CD4-positive, alpha-beta T cell treated with Interferon alpha-2 for 1 hour (primary cell): ENCODE data around the gene TBC1D21.
A peak's percentile ranks its signal among the peaks of the same experiment; 100 is the strongest.

Experiments used
- DNase-seq, 2 donors: peaks; one replicate each; pipeline ENCODE4 v3.0.0-alpha.2; 2020 to 2022

Gene TBC1D21

GRCh38 chr15:73891328-73892315, 18.3 kb downstream of the TBC1D21 start:
- no peak for DNase-seq

DNA sequence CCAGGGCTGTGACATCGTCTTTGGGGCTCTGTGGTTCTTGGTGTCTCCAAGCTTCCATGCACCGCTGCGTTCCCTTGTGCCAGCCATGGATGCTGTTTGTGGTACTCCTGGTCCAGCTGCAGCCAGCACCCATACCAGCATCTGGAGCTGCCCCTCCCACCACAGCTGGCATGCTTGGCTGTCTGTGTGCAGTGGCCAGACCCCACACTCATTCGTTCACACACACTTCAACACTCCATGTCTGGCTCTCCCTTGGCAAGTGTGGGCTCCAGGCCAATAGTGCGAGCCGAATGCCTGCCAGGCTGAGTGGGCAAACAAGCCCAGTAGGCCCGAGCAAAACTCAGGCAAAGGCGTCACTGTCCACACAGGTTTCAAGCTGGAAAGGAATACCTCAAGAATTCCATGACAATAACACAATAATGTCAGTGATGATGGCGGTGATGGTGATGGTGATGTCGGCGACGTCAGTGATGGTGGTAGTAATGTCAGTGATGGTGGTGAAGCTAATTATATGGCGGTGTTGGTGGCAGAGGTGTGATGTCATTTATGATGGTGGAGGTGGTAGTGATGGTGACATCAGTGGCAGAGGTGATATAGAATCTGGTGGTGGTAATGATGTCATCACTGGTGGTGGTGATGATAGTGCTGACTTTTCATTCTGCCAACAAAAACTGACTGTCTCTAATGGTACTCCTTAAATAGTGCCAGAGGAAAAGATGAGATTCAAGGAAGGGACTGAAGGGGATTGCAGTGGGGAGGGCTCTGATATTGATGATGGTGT, 19.3 kb downstream of the TBC1D21 start:
- DNase-seq = no peak

DNA sequence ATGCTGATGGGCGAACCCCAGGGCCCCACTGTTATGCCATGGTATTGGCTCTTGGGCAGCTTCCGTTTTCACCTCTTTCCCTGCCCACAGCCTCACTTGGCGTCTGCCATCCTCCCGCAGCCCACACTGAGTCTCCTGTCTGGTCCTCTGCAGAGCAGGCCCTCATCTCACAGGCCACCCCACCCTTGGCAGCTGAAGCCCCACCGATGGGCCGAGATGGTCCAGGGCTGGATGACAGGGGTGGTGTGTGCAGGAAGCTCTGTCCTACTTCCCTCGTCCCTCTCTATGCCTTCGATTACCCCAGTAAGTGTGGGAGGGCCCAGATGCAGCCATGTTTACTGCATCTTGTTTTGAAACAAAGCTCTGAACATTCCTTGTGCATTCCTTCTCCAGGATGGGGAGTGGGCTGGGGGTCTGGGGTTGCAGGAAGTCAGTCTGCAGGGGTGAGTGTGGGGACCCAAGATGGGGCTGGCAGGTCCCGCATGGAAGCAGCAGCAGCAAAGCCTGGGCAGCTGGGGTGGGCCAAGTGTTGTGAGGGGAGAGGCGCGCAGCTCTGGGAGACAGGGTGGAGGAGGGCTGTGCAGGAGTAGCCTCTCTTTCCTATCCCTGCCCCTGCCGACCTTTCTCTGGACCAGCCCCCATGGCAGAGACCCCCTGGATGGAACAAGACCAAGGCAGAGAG, 20.9 kb downstream of the TBC1D21 start:
- no peak for DNase-seq

DNA sequence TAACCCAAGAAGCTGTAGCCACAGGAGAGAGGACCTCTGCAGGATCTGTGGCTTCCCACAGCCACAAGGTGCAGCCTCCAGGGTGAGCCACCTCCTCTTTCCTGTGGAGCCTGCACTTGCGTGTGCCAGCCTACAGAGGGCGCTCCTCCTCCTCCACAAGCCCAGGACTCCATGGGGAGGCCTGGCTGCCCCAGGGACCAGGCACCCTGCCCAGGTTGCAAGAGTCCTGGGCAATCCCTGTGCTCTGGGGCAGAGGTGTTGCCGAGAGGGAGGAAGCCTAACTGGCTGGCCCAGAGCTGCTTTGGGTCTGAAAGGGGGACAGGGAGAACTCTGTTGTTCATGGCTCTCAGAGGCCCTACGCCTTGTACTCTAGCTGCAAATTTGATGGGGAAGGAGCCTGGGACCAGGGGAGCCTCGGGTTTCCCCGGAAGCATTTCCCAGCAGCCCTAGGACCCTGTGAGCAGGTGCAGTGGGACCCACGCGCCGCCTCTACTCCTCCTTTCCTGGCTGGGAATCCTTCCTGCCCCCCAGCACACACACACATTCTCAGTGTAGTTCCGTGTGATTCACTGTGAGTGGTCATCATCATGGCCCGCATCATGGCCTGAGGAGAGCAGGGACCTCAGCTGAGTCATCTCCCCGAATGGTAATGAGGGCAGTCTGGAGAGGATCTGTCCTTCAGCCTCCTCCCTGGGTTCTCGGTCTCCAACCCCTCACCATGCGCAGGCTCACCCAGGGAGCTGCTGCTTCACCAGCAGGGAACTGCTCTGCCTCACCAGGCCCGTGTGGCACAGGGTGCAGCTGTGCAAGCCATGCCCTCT, 24.3 kb downstream of the TBC1D21 start:
- DNase-seq = peak; percentile 44 to 73

DNA sequence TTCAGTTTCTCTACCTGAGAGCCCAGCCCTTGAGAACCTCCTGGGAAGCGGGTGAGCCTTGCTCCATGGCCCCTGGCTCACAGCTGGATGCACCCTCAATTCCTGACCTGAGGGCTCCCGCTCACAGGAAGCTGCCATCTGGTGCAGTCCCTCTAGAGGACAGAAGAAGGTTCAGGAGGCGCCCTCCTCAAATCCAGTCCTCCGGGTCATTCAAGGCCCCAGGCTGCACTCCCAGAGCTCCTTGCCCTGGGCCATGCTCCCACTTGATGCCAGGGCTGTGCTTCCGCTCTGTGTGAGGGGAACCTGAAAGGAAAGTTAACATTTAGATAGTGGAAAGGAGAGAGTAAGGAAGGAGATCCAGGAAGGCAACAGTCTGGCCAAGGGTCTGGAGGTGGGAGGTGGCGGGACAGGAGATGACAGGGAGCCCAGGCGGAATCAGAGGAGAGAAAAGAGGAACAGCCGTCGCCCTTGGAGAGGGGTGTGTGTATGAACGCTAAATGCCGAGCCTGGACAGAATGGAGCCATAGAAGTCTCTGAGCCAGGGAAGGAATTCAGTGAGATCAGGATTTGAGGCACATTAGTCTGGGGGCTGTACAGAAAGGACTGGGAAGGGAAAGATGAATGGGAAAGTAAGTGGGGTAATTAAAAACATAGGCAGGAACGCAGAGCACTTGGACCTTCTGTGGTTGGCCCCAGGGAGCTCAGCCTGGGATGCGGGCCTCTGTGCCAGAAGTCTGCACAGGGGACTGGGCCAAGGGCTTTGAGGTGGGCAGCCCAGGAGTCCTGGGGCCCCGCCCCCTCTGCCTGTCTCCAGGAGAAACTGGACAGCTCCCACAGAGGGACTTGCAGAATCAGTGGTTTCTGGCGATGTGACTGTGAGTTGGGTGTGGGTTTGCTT, 26.1 kb downstream of the TBC1D21 start:
- DNase-seq = no peak

DNA sequence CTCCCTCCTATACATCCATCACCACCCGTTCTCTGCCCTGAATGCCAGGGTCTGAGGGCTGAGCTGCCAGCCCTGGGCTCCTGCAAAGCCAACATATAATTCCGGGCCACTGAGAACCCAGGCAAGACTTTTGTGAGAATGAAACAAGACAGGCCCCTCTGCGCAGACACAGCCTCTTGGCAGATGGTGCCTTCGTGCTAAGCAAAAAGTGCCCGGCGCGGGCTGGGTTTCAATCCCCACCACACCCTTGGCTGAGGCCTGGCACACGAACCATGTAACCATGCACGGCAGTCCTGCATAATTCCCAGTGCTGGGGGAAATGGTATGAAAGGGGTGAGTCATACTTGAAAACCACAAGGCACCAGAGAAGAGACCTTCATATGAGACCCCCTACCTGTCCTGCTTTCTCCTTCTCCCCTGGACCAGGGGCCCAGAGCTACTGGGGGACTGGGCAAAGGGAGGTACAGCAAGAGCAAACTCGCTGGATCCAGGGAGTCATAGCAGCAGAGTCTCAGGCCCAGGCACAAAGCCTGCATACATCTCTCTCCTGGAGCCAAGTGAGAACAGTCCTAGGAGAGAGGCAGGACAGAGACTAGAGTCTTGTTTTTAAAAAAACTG, 26.8 kb downstream of the TBC1D21 start:
- DNase-seq = no peak

- DNase-seq = no peak
Observed at GRCh38 chr15:73901126-73901810, 27.9 kb downstream of the TBC1D21 start.

- no peak for DNase-seq
Observed at GRCh38 chr15:73902121-73903020, 29.0 kb downstream of the TBC1D21 start.

DNA sequence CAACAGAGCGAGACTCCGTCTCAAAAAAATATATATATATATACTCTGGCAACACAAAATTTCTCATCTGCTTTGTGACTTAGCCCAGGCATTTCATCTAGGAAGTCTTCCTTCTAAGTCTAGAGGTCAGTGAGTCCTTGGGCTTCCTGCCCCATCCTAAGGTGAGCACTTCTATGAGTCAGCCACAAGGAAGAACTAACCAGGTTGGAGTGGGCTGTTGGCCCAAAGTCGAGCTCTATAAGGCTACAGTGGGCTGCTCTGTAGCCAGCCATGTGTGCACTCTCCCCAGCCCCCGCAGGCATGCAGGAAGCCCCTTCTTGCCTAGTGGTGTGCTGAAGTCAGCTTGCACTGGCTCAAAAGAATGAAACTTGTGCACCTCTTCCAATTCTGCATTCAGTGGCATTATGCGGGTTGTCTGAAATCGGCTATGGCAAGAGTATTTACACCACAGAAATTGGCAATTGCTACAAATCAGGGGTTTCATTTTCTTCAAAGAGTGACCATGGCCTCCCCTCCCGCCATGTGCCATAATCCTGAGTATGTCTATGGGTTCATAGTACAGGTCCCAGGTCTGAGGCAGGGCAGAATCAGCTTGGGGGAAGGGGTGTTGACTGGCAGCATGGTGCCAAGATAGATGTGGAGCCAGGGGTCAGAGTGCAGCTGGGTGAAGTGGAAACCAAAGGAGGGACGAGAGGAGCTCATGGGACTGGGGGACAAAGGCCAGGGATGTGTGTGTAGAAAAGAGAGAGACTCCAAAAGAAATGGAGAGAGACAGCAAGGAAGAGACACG, 30.9 kb downstream of the TBC1D21 start:
- no peak for DNase-seq

DNA sequence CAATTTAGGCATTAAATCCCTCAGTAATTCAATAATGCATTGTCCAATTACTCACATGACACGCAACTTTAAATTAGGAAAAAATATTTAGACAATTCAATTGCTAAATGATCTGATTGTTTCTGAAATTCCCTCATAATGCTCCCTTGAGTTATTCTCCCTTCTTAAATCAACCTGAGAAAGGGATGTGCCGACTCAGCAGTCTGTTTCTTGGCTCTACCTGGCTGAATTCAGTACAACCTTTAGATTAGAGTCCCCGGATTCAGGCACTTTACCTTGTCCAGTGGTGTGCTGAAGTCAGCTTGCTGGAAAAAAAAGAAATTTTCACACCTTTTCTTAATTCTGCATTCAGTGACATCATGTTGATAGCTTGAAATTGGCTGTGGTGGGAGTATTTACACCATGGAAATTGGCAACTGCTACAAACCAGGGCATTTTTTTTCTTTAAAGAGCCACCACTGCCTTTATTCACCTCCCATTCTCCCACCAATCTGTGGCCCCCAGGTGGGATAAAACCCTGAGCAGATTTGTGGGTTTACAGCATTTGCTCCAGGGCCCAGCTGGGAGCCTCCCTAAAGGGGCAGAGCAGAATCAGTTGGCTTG, 32.0 kb downstream of the TBC1D21 start:
- no peak for DNase-seq

GRCh38 chr15:73906346-73907034, 33.1 kb downstream of the TBC1D21 start:
- DNase-seq = no peak

DNA sequence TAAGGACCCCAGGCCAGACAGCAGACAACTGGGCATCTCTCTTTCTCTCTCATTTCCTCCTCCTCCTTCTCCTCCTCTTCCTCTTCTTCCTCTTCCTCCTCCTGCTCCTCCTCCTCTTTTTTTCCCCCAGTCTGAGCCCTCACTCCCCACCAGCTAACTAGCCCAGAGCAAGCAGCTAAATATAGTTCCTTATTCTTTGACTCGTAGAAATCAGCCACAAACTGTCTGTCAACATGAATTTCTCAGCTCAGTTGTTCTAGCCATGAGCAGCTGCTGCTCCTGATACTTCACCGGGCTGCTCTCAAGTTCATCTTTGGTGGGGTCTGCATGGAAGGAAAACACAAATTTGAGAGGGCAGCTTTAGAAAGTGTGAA, 33.7 kb downstream of the TBC1D21 start:
- no peak for DNase-seq

- peak; percentile 61 to 74 for DNase-seq
Observed at GRCh38 chr15:73908030-73908821, 34.9 kb downstream of the TBC1D21 start.

- no peak for DNase-seq
Observed at GRCh38 chr15:73908822-73909122, 35.4 kb downstream of the TBC1D21 start.

DNA sequence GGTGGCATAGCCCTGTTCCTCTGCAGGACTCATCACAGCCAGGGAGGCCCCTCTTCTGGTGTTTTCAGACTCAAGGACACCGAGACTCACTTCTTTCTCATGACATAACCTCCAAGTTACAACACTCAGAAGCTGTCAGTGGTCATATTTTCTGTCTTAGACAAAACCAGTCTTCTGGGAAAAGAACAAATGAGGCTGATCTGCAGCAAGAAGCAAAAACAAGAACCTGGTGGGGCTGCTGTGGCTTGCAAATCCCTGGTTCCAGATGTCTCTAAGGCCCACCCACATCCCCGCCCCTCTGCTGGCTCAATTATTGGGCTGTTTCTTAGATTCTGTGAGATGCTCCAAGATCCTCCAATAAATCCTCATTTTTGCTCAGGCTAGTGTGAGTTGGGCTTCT, 36.3 kb downstream of the TBC1D21 start:
- no peak for DNase-seq

DNA sequence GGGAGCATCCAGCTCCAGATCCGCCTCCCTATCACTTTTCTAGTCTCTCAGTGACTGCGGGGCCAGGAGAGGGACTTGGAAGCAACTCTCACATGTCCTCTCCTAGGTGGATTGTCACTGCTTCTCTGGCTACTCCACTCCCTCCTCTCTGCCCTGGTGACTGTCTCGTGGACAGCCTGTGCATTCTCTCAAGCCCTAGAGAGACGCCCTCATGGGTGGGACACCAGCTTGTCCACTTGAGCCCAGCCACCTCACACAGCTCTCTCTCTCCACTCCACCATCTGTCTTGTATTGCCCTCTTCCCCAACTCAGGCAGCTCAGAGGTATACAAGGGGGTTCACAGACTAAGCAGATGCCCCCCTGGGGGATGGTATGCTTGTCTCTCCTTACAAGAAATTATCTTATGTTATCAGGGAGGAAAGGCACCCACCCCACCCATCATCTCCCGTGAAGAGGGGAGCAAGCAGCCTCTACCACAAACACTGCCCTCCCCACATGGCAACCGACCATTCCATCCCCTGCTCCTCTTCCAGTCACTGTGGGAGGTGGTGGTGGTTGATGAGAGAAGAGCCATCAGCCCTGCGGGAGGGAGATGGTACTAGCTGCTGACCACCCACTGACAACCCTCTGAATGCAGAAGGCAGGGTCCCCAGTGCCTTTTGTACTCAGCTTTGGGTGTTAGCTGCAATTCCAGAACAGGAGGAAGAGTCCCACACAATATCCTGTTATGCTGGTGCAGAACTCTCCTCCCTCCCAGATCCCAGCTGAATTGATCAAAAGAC, 37.3 kb downstream of the TBC1D21 start:
- DNase-seq = no peak
